Measurements from ENCODE around the gene CASR.
A peak's percentile ranks its signal among the peaks of the same experiment; 100 is the strongest.

CASR gene

GRCh38 chr3:122263974-122264588 is 80.6 kb downstream of the CASR start:
- DNase-seq, result no peak

GRCh38 chr3:122265957-122266356 is 82.5 kb downstream of the CASR start:
- no peak for DNase-seq

- no peak for DNase-seq
Observed at GRCh38 chr3:122268257-122269024, 85.0 kb downstream of the CASR start.

- DNase-seq, result no peak
Observed at GRCh38 chr3:122269045-122269444, 85.6 kb downstream of the CASR start.

- no peak for DNase-seq
Observed at GRCh38 chr3:122271246-122271898, 87.9 kb downstream of the CASR start.

GRCh38 chr3:122272879-122273278 is 89.4 kb downstream of the CASR start:
- no peak for DNase-seq

- DNase-seq, result no peak
Observed at GRCh38 chr3:122273498-122273897, 90.0 kb downstream of the CASR start.

GRCh38 chr3:122281891-122282290 is 98.4 kb downstream of the CASR start:
- DNase-seq, result no peak

- DNase-seq, result no peak
Observed at GRCh38 chr3:122283796-122284445, 100.5 kb downstream of the CASR start.

- no peak for DNase-seq
Observed at GRCh38 chr3:122284486-122284885, 101.0 kb downstream of the CASR start.

GRCh38 chr3:122294359-122294758 is 110.9 kb downstream of the CASR start:
- DNase-seq, result no peak

- DNase-seq, result no peak
Observed at GRCh38 chr3:122295266-122296062, 112.0 kb downstream of the CASR start.

GRCh38 chr3:122298239-122298638 is 114.8 kb downstream of the CASR start:
- DNase-seq, result no peak

GRCh38 chr3:122299215-122299614 is 115.7 kb downstream of the CASR start:
- no peak for DNase-seq

GRCh38 chr3:122299872-122300460 is 116.5 kb downstream of the CASR start:
- peak; percentile 15 for DNase-seq

- DNase-seq, result no peak
Observed at GRCh38 chr3:122301063-122301462, 117.6 kb downstream of the CASR start.

GRCh38 chr3:122305818-122306621 is 122.6 kb downstream of the CASR start:
- no peak for DNase-seq

- DNase-seq, result no peak
Observed at GRCh38 chr3:122306622-122306953, 123.1 kb downstream of the CASR start.

GRCh38 chr3:122307094-122307687 is 123.7 kb downstream of the CASR start:
- no peak for DNase-seq

- no peak for DNase-seq
Observed at GRCh38 chr3:122307976-122308375, 124.5 kb downstream of the CASR start.

GRCh38 chr3:122310361-122310760 is 126.9 kb downstream of the CASR start:
- DNase-seq, result no peak

All from NCI-H526 treated with DMSO at 0.1 percent for 48 hours (cell line).